HG03159 (cell line): Measurements from ENCODE around the gene PRPH2.
A peak's percentile ranks its signal among the peaks of the same experiment; 100 is the strongest.

Experiments used
- ATAC-seq: cut with Tn5 transposase; IDR thresholded peaks from one replicate; pipeline ENCODE4 v1.9.1; 2021; ENCODE audit warnings: mild to moderate bottlenecking, moderate library complexity; ENCODE audit not compliant: unreplicated experiment

Gene PRPH2

GRCh38 chr6:42722497-42722896 is at the start of gene PRPH2:
TSS of gene PRPH2 (minus strand) at chr6:42722597. CDS start at chr6:42722334, 263 bp downstream.
- ATAC-seq = no peak

GRCh38 chr6:42771741-42772100 is 49.3 kb upstream of the PRPH2 start:
- ATAC-seq = no peak

- ATAC-seq = no peak
Observed at GRCh38 chr6:42769836-42770235, 47.4 kb upstream of the PRPH2 start.

- no peak for ATAC-seq
Observed at GRCh38 chr6:42769051-42769450, 46.7 kb upstream of the PRPH2 start.

- no peak for ATAC-seq
Observed at GRCh38 chr6:42766163-42766670, 43.8 kb upstream of the PRPH2 start.

- ATAC-seq = no peak
Observed at GRCh38 chr6:42764911-42765648, 42.7 kb upstream of the PRPH2 start.

- no peak for ATAC-seq
Observed at GRCh38 chr6:42762950-42763349, 40.6 kb upstream of the PRPH2 start.

- ATAC-seq = no peak
Observed at GRCh38 chr6:42762426-42762859, 40.0 kb upstream of the PRPH2 start.

GRCh38 chr6:42761287-42762067 is 39.1 kb upstream of the PRPH2 start:
- no peak for ATAC-seq

- no peak for ATAC-seq
Observed at GRCh38 chr6:42758756-42759430, 36.5 kb upstream of the PRPH2 start.

GRCh38 chr6:42756722-42757121 is 34.3 kb upstream of the PRPH2 start:
- no peak for ATAC-seq

GRCh38 chr6:42754759-42755158 is 32.4 kb upstream of the PRPH2 start:
- no peak for ATAC-seq

GRCh38 chr6:42751055-42751454 is 28.7 kb upstream of the PRPH2 start:
- ATAC-seq = no peak

- no peak for ATAC-seq
Observed at GRCh38 chr6:42748203-42748898, 26.0 kb upstream of the PRPH2 start.

- ATAC-seq = peak; percentile 50
Observed at GRCh38 chr6:42746463-42747391, 24.3 kb upstream of the PRPH2 start.

- ATAC-seq = peak; percentile 74
Observed at GRCh38 chr6:42745640-42746462, 23.5 kb upstream of the PRPH2 start, which contains the start of gene TBCC. TSS of gene TBCC (minus strand) at chr6:42746103. CDS start at chr6:42746073, 30 bp downstream.

GRCh38 chr6:42745083-42745639 is 22.8 kb upstream of the PRPH2 start:
- ATAC-seq = no peak

GRCh38 chr6:42744351-42744893 is 22.0 kb upstream of the PRPH2 start:
- no peak for ATAC-seq
